Measurements from ENCODE around the gene PRKAG3.

DNA sequence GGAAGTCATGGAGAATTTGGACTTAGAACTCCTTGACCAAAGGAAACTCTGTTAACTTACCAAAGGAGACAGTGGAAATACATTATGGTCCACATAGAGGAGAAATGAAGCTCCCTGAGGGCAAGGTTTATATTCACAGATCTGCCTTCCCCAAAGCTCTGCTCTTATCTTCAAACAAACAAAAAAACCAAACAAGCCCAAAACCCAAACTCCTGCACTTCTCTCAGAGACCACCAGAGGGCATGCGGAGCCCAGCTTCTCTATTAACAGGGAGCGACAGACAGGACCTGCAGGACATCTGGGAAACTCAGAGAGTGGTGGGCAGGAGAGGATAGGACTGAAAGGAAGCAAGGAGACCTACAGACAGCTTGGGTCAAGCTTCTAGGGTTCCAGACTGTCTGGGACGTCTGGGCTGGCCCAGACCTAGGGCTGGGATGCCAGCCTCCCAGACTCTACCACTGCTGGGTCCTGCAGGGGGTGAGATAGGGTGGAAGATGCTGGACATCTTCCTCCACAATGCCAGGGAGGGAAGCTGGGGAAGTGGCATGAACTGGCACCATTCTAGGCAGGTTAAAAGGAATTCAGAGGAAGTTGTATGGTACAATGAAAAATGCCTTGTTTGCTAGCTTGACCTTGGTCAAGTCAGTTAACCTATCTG lies 45.1 kb upstream of the PRKAG3 start:
- TF ChIP-seq EZH2 (IDR thresholded peaks at IDR 0.05; ENCODE audit: borderline replicate concordance) (no peak), EZH2phosphoT487 (IDR thresholded peaks at IDR 0.05; ENCODE audit: low read depth, severe bottlenecking, unreplicated experiment) (no peak)
- TF ChIP-seq, protein P1, sequence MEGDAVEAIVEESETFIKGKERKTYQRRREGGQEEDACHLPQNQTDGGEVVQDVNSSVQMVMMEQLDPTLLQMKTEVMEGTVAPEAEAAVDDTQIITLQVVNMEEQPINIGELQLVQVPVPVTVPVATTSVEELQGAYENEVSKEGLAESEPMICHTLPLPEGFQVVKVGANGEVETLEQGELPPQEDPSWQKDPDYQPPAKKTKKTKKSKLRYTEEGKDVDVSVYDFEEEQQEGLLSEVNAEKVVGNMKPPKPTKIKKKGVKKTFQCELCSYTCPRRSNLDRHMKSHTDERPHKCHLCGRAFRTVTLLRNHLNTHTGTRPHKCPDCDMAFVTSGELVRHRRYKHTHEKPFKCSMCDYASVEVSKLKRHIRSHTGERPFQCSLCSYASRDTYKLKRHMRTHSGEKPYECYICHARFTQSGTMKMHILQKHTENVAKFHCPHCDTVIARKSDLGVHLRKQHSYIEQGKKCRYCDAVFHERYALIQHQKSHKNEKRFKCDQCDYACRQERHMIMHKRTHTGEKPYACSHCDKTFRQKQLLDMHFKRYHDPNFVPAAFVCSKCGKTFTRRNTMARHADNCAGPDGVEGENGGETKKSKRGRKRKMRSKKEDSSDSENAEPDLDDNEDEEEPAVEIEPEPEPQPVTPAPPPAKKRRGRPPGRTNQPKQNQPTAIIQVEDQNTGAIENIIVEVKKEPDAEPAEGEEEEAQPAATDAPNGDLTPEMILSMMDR (IDR thresholded peaks at IDR 0.05; ENCODE audit: poor library complexity), result peak; percentile 97
